GM06990 (cell line): Measurements from ENCODE around the gene ZKSCAN5.

ENCODE experiments used
- DNase-seq: peaks from one replicate; pipeline ENCODE4 v3.0.0-alpha.2; 2011; ENCODE audit not compliant: insufficient read length; ENCODE audit errors: extremely low read depth
- H3K27me3 ChIP-seq: replicated peaks from 2 replicates; pipeline ENCODE4 v1.6.0; 2011; ENCODE audit warnings: low read length; ENCODE audit not compliant: control insufficient read depth, insufficient read depth
- H3K36me3 ChIP-seq: 2 replicates; pipeline ENCODE4 v1.5.1; 2011; ENCODE audit warnings: low read length; ENCODE audit not compliant: control insufficient read depth, insufficient read depth
- H3K4me3 ChIP-seq: replicated peaks from 2 replicates; pipeline ENCODE4 v1.5.1; 2011; ENCODE audit warnings: low read depth, mild to moderate bottlenecking, control low read depth, low read length
- CTCF ChIP-seq: IDR thresholded peaks from 2 replicates; pipeline ENCODE4 v1.5.1; 2011; ENCODE audit warnings: low read length, control low read depth, mild to moderate bottlenecking, inconsistent platforms; ENCODE audit not compliant: insufficient read depth, poor library complexity, severe bottlenecking

Gene ZKSCAN5

DNA sequence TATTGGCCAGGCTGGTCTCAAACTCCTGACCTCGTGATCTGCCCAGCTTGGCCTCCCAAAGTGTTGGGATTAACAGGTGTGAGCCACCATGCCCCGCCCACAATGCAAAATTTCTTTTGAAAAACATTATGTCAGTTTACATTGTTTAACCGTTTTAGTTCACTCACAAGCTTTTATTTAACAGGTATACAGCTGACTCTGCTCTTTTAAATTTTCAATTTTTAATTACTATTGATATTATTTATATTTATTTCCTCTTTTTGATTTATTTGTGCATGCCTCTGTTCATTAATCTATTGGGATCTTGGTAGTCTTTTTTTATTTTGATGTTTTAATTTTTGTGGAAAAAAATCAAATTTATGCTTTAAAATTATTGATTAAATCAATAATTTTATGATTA is 16.9 kb downstream of the ZKSCAN5 start:
- no peak for TF ChIP-seq CTCF
- Histone ChIP-seq H3K4me3 (no peak overlapping the region), H3K36me3 (peaks cover 11% of the 10 kb centered on the region), H3K27me3 (no peaks in the 10 kb centered on the region)
- DNase-seq: no peak

DNA sequence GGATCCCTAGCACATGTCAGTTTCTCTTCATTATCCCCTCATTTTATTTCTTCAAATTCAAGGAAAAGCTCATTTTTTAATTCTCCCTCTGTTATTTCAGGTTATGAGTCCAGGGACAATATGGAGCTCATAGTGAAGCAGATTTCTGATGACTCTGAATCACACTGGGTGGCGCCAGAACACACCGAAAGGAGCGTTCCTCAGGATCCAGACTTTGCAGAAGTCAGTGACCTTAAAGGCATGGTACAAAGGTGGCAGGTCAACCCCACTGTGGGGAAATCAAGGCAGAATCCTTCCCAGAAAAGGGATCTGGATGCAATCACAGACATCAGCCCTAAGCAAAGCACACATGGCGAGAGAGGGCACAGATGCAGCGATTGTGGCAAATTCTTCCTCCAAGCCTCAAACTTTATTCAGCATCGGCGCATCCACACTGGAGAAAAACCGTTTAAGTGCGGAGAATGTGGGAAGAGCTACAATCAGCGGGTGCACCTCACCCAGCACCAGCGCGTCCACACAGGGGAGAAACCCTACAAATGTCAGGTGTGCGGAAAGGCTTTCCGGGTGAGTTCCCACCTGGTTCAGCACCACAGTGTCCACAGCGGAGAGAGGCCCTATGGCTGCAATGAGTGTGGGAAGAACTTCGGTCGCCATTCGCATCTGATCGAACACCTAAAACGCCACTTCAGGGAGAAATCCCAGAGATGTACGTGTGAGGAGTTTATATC is 21.4 kb downstream of the ZKSCAN5 start:
- H3K4me3 ChIP-seq: no peak overlapping the region
- no peak for DNase-seq
- TF ChIP-seq CTCF: no peak
- peaks cover 13% of the 10 kb centered on the region for H3K36me3 ChIP-seq
- H3K27me3 ChIP-seq: no peaks in the 10 kb centered on the region

DNA sequence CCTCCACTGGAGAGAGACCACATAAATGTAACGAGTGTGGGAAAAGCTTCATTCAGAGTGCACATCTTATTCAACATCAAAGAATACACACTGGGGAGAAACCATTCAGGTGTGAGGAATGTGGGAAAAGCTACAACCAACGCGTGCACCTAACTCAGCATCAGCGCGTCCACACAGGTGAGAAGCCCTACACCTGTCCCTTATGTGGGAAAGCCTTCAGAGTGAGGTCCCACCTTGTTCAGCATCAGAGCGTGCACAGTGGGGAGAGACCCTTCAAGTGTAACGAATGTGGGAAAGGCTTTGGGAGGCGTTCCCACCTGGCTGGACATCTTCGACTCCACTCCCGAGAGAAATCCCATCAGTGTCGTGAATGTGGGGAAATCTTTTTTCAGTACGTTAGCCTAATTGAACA is 26.9 kb downstream of the ZKSCAN5 start:
- H3K27me3 ChIP-seq: no peaks in the 10 kb centered on the region
- peaks cover 20% of the 10 kb centered on the region for H3K36me3 ChIP-seq
- TF ChIP-seq CTCF: no peak
- no peak for DNase-seq
- H3K4me3 ChIP-seq: no peak overlapping the region

- no peak for TF ChIP-seq CTCF
- no peak for DNase-seq
- Histone ChIP-seq H3K36me3 (peaks cover 12% of the 10 kb centered on the region), H3K4me3 (no peak overlapping the region), H3K27me3 (no peaks in the 10 kb centered on the region)
These were observed 31.2 kb downstream of the ZKSCAN5 start for GRCh38 chr7:99535667-99536066.

DNA sequence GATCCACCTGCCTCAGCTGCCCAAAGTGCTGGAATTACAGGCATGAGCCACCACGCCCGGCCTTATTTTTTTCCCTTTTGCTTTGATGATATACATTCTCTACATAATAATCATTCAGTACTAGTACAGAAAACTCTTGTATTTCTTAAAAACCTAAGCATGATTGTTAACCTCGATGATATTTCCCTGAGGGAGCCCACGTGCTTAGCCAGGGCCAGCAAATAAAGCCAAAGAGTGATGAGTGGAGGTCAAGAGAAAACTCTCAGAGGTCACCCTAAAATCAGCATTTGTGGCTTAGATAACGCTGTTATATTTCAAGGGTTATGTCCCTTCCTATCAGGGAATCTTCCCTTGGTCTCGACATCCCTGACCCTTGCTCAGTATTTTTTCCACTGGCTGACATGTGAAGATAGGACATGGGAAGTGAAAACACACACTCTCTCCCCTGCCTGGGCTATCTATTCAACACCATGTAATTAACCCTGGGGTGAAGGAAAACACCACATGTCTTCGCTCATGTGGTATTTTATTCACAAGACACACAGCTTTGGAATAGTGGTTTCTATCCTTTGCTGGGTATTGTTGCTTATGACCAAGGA is 34.9 kb downstream of the ZKSCAN5 start:
- Histone ChIP-seq H3K36me3 (no peaks in the 10 kb centered on the region), H3K4me3 (no peak overlapping the region), H3K27me3 (no peaks in the 10 kb centered on the region)
- no peak for TF ChIP-seq CTCF
- DNase-seq: no peak

DNA sequence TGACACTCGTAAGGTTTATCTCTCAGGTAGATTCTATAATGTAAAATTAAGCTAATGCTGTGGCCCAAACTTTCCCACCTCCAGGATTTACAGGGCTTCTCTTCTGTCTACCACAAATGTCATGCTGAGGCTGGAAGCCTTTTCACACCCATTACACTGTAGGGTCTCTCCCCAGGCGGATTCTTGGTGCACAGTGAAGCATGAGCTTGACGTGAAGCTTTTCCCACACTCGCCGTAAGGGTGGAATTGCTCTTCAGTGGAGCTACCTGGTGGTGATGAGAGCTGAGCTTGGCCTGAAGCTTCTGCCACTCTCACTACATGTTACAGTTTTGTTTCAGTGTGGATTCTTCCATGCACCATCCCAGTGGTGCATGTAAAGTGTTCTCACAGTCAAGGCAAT is 36.1 kb downstream of the ZKSCAN5 start:
- no peaks in the 10 kb centered on the region for H3K36me3 ChIP-seq
- no peak overlapping the region for H3K4me3 ChIP-seq
- no peak for TF ChIP-seq CTCF
- H3K27me3 ChIP-seq: no peaks in the 10 kb centered on the region
- DNase-seq: no peak
